A673 (cell line): ENCODE measurements around the gene JPH2.

Experiments
- CTCF ChIP-seq: fragments of 300-800, 200-600 bp; sonication (generic); conservative IDR thresholded peaks from 2 replicates; pipeline ENCODE4 v1.5.1; 2017; ENCODE audit warnings: low read depth, mild to moderate bottlenecking, antibody characterized with exemption, low read length, moderate library complexity, mixed read lengths
- EZH2 ChIP-seq: fragments of 200-600 bp; sonication (generic); IDR thresholded peaks from 2 replicates; pipeline ENCODE4 v1.6.1; 2017; ENCODE audit warnings: borderline replicate concordance, low read depth, mild to moderate bottlenecking, mixed read lengths, antibody characterized with exemption, low read length; ENCODE audit not compliant: poor library complexity, severe bottlenecking

GRCh38 chr20:44066645-44067606 lies 120.1 kb downstream of the JPH2 start:
- TF ChIP-seq CTCF (no peak), EZH2 (no peak)
